Loucy (cell line): ENCODE results near the gene SCEL.

ENCODE experiments used
- EZH2phosphoT487 ChIP-seq: fragments of 200-600 bp; IDR thresholded peaks from 2 replicates; pipeline ENCODE4 v1.6.1; 2018; ENCODE audit warnings: antibody characterized with exemption, mild to moderate bottlenecking, moderate library complexity, borderline replicate concordance
- TF ChIP-seq, protein P1 (sequence below): fragments of 200-600 bp; sonication (generic); conservative IDR thresholded peaks from 2 replicates; pipeline ENCODE4 v1.5.1; 2014; ENCODE audit warnings: mild to moderate bottlenecking, antibody characterized with exemption, low read length

DNA sequence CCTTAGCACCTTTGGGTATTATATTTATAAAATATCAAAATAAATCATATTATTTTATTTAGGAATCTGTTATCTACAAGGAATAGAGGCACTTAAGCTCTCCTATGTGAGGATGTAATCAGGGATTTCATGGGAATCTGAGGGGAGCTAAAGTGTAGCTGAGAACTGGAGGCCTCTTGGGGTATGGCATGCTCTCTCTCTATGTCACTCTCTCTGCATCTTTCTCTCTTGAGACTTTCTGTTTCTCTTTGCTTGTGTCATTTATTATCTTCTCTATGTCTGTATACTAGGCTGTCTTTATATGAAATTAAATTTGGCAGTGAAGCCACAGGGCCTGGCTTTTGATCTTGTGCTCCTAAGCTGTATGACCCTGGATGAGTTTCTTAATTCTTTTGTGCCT lies 37.7 kb upstream of the SCEL start:
- TF ChIP-seq, protein P1, sequence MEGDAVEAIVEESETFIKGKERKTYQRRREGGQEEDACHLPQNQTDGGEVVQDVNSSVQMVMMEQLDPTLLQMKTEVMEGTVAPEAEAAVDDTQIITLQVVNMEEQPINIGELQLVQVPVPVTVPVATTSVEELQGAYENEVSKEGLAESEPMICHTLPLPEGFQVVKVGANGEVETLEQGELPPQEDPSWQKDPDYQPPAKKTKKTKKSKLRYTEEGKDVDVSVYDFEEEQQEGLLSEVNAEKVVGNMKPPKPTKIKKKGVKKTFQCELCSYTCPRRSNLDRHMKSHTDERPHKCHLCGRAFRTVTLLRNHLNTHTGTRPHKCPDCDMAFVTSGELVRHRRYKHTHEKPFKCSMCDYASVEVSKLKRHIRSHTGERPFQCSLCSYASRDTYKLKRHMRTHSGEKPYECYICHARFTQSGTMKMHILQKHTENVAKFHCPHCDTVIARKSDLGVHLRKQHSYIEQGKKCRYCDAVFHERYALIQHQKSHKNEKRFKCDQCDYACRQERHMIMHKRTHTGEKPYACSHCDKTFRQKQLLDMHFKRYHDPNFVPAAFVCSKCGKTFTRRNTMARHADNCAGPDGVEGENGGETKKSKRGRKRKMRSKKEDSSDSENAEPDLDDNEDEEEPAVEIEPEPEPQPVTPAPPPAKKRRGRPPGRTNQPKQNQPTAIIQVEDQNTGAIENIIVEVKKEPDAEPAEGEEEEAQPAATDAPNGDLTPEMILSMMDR = no peak
- no peak for TF ChIP-seq EZH2phosphoT487
